Epithelial cell of esophagus (primary cell): ENCODE measurements around the gene CDH22.

Source experiments
- DNase-seq: peaks from one replicate; pipeline ENCODE4 v3.0.0; 2010; ENCODE audit warnings: low read depth
- H3K4me3 ChIP-seq: 2 replicates; pipeline ENCODE4 v1.5.1; 2011; ENCODE audit warnings: mild to moderate bottlenecking, low read length, control low read depth
- CTCF ChIP-seq: IDR thresholded peaks from 2 replicates; pipeline ENCODE4 v1.5.1; 2011; ENCODE audit warnings: low read depth, mild to moderate bottlenecking, low read length, control low read depth, inconsistent platforms; ENCODE audit not compliant: insufficient read depth; ENCODE audit errors: missing control alignments

CDH22 gene

GRCh38 chr20:46349035-46349741 lies 40.9 kb upstream of the CDH22 start:
- no peak overlapping the region for H3K4me3 ChIP-seq
- DNase-seq: peak; percentile 53
- peak; percentile 71 for TF ChIP-seq CTCF

GRCh38 chr20:46347841-46348803 lies 39.8 kb upstream of the CDH22 start:
- no peak for DNase-seq

GRCh38 chr20:46346770-46347169 lies 38.5 kb upstream of the CDH22 start:
- TF ChIP-seq CTCF: no peak
- no peak overlapping the region for H3K4me3 ChIP-seq
- DNase-seq: no peak

More at GRCh38 chr20:46347841-46348803, 39.8 kb upstream of the CDH22 start:
- no peak for TF ChIP-seq CTCF
- H3K4me3 ChIP-seq: no peak overlapping the region

- no peak for TF ChIP-seq CTCF
- DNase-seq: no peak
- no peak overlapping the region for H3K4me3 ChIP-seq
Observed at GRCh38 chr20:46344488-46345162, 36.3 kb upstream of the CDH22 start.

GRCh38 chr20:46343975-46344357 lies 35.7 kb upstream of the CDH22 start:
- TF ChIP-seq CTCF: no peak
- H3K4me3 ChIP-seq: no peak overlapping the region
- no peak for DNase-seq

- no peak for DNase-seq
- no peak overlapping the region for H3K4me3 ChIP-seq
- TF ChIP-seq CTCF: no peak
Observed at GRCh38 chr20:46343348-46343974, 35.2 kb upstream of the CDH22 start.
